Kidney tubule cell (primary cell): ENCODE measurements around the gene RAB29.

ENCODE experiments used
- DNase-seq: peaks from one replicate; pipeline ENCODE4 v3.0.0-alpha.2; 2018; ENCODE audit warnings: low spot score

Gene RAB29

GRCh38 chr1:205794011-205794730 is 18.9 kb upstream of the RAB29 start:
- no peak for DNase-seq

GRCh38 chr1:205792961-205793673 is 17.8 kb upstream of the RAB29 start:
- no peak for DNase-seq

DNA sequence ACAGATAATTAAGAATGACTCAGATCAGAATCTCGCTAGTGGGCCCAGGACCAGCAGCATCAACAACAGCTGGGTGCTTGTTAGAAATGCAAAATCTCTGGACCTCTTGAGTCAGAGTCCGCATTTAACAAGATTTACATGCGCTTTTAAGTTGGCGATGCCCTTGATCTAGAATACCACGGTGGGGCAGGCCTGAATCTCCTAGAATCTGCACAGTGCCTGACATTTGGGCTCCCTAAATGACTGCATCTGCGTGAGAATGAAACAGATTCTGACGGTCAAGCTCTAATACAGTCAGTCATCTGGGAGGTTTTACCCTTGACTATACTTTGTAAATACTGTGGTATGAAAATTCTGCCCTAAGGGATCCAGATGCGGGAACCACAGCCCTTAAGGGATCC is 17.2 kb upstream of the RAB29 start:
- no peak for DNase-seq

- peak; percentile 63 for DNase-seq
These were observed 16.4 kb upstream of the RAB29 start for GRCh38 chr1:205791568-205792180.

DNA sequence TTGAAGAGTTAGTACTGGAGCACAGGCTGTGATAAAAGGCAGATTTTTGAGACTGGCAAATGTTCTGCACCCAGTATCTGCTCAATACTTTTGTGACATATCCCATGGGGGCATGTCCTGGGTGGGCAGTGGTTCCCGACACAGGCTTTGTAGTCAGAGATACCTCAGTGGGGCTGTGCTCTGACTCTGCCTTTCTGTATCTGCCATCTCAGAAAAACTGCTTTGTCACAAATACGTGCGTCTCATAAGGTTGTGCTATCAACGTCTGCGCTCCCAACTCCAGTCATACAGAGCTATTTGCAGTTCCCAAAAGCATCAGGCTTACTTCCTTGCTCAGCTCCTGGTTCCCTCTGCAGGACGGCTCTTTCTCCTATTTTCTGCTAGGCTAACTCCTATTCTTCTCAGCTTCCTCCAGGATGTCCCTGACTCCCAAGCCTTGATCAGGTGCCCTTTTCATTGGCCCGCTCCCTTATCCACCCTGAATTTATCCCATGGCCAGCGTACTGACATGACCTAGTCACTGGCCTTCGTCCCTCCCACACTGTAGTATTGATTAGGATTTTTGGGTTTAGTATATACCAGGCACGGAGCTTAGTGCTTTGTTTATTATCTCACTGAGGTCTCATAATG is 12.1 kb upstream of the RAB29 start:
- no peak for DNase-seq

DNA sequence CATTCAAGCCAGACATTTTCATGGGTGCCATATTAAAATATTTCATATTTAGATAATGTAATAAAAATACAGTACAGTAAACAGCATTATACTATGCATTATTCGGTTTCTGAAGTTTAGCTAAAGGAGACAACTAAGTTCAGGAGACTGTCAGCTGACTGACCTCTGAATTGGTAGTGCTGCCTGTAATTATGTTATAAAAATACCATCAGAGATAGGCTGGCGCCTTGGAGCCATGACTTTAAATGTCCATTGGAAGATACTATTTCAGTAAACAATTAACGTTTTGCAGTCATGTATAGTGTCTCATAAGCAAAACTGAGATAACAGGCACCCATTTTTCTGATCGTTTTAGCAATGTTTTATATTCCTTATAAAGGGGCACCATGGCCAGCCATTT is 11.3 kb upstream of the RAB29 start:
- no peak for DNase-seq

- peak; percentile 50 for DNase-seq
These were observed 10.2 kb upstream of the RAB29 start for GRCh38 chr1:205785446-205785845.

DNA sequence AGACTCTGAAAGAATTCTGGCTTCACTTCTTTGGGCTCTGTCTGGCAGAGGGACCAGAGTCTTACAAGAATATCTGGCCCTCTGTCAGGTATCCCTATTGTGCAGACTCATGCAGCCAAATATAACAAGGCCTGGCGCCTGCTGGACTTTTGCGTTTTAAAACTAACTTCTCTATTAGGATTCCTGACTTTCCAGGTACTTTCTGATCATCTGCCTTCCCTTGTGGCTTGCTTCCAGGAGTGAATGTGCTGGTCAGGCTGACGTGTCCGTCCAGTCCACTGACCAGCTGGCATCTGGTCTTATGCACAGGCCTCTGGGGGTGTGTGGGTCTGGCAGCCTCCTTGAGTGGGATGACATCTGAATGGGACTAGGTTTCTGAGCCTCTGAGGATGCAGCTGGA is 8.6 kb upstream of the RAB29 start:
- DNase-seq, result peak; percentile 94

GRCh38 chr1:205783433-205783795 is 8.1 kb upstream of the RAB29 start:
- no peak for DNase-seq

DNA sequence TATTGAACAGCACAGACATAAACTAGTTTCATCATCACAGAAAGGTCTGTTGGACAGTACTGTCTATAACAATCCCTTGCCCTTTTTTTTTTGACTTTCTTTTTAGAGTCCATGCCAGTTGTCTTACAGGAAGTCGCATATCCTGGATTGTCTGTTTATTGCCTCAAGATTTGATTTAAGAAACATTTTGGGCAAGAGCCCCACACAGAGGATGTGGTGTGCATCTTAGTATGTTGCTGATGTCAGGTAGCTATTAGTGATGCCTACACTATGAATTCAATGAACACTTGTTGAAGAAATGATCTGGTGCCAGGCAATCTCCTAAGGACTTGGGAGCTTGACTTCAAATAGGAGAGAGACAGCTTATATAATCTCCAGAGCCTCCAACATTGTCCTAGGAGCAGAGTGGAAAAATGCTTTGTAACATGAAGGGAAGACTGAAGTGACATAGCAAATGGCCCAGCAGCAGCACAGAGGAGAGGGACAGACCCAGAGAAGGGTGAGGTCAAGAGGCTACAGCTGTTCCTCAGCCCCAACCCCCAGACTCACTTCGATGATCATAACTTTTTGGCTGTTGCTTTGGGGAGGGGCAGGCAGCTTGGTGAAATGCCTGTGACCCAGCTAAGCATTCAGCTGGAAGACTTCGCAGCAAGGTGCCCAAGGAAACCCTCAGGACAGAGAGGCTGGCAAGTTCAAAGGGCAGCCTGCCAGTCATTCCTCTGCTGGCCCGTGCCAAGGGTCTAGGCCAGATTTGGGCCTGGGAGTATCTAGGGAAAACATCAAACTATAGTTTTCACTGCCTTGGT is 7.5 kb upstream of the RAB29 start:
- peak; percentile 55 for DNase-seq

DNA sequence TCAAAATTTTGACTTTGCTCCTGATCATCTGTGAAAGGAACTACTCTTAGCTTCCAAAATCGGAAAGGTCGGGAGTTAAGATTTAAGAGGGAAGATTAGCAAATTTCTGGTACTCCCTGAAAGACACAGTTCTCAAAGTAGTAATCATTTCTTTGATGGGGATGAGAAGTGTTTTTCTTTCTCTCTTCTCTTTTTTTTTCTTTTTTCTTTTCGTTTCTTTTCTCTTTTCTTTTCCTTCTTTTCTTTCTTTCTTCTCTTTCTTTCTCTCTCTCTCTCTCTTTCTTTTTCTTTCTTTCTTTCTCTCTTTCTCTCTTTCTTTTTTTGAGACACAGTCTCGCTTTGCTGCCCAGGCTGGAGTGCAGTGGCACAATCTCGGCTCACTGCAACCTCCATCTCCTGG is 5.1 kb upstream of the RAB29 start:
- DNase-seq, result no peak

DNA sequence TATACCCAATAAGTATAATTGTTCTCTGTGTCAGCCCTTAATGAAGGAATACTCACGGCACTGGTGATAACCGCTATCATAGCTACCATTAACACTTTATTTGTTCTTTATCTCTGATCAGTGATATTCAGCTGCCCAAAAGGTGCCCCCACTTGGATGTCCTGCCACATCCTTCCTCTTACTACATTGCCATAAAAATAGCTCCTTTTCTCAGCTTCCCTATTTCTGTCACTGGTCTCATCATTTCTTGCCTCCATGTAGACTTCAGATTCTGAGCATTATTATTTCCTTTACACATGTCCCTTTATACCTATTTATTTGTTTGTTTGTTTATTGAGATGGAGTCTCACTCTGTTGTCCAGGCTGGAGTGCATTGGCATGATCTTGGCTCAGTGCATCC is 2.7 kb upstream of the RAB29 start:
- no peak for DNase-seq

DNA sequence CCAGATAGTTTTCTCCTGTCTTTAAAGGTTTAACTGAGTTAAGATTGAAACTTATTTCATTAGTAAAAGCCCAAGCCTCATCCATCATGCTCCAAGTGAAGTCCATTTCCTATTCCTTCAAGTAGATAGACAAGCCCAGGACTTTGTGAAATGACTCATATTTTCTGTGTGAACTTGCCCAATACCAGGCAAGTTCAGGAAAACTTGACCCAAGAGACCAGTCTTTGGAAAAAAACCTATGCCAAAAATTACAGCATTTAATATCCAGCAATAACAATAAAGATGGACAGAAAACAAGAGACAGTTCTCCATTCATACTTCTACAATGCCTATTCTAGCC is 405 bp upstream of the RAB29 start:
- peak; percentile 45 for DNase-seq

GRCh38 chr1:205774198-205775014 is 876 bp downstream of the RAB29 start:
- peak; percentile 52 for DNase-seq

DNA sequence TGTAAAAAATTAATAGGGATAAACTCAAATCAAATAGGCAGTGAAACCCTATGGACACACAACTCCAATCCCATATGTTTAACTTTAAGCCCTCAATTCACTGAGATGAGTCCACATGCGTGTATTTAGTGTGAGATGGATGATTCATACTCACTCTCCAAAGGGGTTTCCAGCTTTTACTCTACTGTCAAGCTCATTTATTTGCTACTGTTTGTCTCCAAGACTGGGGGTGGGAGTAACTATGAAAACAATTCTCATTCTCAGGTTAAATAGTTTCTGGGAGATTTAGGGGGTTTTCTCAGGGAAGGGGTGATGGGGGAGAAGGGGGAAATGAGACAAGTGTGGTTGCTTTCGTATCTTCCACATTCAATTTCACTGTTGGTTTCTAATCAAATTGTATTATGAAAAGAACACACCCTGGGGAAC is 2.7 kb downstream of the RAB29 start:
- DNase-seq, result no peak

DNA sequence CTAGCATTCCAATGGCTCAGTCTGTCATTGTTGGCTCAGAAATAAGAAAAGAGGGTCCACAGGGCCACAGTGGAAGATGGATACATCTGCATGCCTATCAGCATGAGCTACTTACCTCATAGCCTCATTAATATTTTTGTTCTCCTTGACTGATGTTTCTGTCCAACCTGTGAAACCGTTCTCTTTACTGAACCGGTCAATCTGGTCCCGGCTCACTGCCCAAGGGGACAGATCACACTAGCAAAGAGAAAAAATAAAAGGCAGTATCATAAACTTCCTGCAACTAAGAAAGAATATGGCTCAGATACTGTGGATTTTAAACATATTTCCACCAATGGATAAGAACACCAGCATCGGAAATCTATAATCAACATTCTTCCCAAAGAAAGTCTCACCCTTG is 4.7 kb downstream of the RAB29 start:
- no peak for DNase-seq

DNA sequence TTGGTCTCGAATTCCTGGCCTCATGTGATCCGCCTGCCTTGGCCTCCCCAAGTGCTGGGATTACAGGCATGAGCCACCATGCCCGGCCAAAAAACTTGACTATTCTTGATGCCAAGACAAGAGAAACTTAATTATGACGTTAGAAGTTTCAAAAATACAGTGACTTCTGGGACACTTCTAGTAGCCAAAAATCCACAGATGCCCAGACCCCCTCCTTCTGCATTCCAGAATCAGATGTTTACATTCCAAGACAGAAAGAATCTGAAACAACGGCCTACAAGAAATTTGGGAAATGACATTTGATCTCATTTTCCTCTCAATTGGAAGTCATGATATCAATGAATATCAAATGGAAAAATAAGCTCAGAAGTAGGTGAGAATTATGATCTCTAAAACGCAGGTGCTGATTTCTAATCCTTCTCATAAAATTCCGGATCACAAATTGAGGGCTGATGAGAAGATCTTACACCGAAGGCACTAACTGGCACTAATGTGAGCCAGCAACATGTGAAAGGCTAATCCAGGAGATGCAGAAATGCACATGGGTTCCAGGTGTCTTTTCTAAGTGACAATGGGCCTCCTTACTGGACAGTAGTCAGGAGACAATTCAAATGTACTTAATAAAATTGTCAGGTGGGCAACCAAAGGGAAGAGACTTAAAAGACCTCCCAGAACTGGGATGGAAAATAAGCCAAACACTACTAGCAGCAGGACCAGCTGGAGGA is 5.5 kb downstream of the RAB29 start:
- no peak for DNase-seq

DNA sequence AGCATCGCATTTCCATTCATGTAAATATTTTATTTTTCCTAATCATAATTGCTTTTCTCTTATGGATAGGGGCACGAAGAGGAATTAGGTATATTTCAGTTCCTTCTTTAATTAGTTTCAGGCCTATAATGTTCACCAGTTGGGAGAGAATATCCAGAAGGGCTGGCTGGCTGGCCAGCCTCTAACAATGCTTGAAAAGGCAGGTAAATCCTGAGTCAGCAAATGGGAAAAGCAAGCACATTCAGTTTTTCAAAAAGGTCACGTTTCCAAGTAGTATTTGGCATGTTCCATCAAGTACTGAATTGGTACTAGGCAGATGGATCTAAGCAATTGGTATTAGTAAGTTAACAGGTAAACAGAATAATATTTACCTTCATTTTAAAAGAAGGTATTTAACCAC is 8.0 kb downstream of the RAB29 start:
- no peak for DNase-seq

GRCh38 chr1:205766570-205766969 is 8.7 kb downstream of the RAB29 start:
- no peak for DNase-seq

DNA sequence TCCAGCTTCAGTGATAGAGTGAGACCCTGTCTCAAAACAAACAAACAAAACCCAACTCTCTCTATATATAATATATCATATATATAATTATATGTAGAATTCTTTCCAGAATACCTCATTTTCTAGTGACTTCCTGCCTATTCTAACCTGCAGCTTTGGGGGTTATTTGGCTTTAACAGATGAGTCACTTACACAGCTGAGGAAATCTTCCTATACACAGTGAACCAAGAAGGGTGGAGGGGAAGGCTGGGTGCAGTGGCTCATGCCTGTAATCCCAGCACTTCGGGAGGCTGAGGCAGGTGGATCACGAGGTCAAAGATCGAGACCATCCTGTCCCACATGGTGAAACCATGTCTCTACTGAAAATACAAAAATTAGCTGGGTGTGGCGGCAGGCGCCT is 9.2 kb downstream of the RAB29 start:
- DNase-seq, result peak; percentile 73

DNA sequence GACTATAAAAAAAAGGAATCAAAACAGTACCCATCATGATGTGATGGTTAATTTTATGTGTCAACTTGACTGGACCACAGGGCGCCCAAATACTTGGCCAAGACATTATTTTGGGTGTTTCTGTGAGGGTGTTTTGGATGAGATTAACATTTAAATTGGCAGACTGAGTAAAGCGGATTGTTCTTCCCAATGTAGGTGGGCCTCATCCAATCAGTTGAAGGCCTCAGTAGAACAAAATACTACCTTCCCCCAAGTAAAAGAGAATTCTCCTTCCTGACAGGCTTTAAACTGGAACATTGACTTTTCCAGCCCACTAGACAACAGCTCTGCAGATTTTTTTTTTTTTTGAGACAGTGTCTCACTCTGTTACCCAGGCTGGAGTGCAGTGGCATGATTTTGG is 10.7 kb downstream of the RAB29 start:
- DNase-seq, result no peak
